HCT116 (cell line): ENCODE measurements around the gene TMEM179.

ENCODE experiments used
- CBX3 ChIP-seq: IDR thresholded peaks from 2 replicates; pipeline ENCODE4 v1.6.1; 2012; ENCODE audit warnings: low read depth
- EGR1 ChIP-seq: IDR thresholded peaks from 2 replicates; pipeline ENCODE4 v1.6.1; 2012; ENCODE audit warnings: low read depth
- EZH2 ChIP-seq: fragments of 200-600 bp; sonication (generic); IDR thresholded peaks from 2 replicates; pipeline ENCODE4 v1.6.1; 2017; ENCODE audit warnings: antibody characterized with exemption, mixed run types
- EZH2phosphoT487 ChIP-seq: fragments of 200-600 bp; IDR thresholded peaks from 2 replicates; pipeline ENCODE4 v1.6.1; 2018; ENCODE audit warnings: antibody characterized with exemption, borderline replicate concordance
- JUND ChIP-seq: IDR thresholded peaks from 2 replicates; pipeline ENCODE4 v1.6.1; 2012
- POLR2A ChIP-seq: IDR thresholded peaks from 2 replicates; pipeline ENCODE4 v1.7.0; 2011; ENCODE audit warnings: borderline replicate concordance; ENCODE audit not compliant: insufficient read depth, insufficient read length; ENCODE audit errors: extremely low read depth
- POLR2AphosphoS5 ChIP-seq: IDR thresholded peaks from 2 replicates; pipeline ENCODE4 v1.6.1; 2011; ENCODE audit warnings: mild to moderate bottlenecking, low read depth, low read length, moderate library complexity
- RAD21 ChIP-seq: IDR thresholded peaks from 2 replicates; pipeline ENCODE4 v1.6.1; 2012; ENCODE audit warnings: low read depth, mild to moderate bottlenecking
- SIN3A ChIP-seq: IDR thresholded peaks from 2 replicates; pipeline ENCODE4 v1.6.1; 2012; ENCODE audit warnings: low read depth
- TCF7L2 ChIP-seq: IDR thresholded peaks from 2 replicates; pipeline ENCODE4 v1.7.0; 2011; ENCODE audit warnings: borderline replicate concordance, inconsistent platforms; ENCODE audit not compliant: insufficient read depth, insufficient read length; ENCODE audit errors: extremely low read depth
- YY1 ChIP-seq: IDR thresholded peaks from 2 replicates; pipeline ENCODE4 v1.6.1; 2011; ENCODE audit warnings: low read length, low read depth, moderate library complexity, mild to moderate bottlenecking; ENCODE audit not compliant: insufficient replicate concordance; ENCODE audit errors: extremely low read depth
- TF ChIP-seq, protein P1 (sequence below), 3 experiments: fragments of 200-600 bp in 1 of 3; sonication (generic) in 1 of 3; IDR thresholded peaks in 2 of 3; conservative IDR thresholded peaks in 1 of 3; 2 replicates each; pipeline ENCODE4 v1.5.1; 2012 to 2017; ENCODE audit warnings: low read depth in 2 of 3, low read length in 2 of 3, antibody characterized with exemption in 1 of 3, borderline replicate concordance in 1 of 3, control low read depth in 1 of 3, mild to moderate bottlenecking in 1 of 3, mixed read lengths in 1 of 3, mixed run types in 1 of 3, moderate library complexity in 1 of 3; ENCODE audit not compliant: insufficient read depth in 1 of 3
- TF ChIP-seq, protein P2 (sequence below): IDR thresholded peaks from 2 replicates; pipeline ENCODE4 v1.6.1; 2012
- TF ChIP-seq, protein P3 (sequence below): IDR thresholded peaks from 2 replicates; pipeline ENCODE4 v1.6.1; 2012

DNA sequence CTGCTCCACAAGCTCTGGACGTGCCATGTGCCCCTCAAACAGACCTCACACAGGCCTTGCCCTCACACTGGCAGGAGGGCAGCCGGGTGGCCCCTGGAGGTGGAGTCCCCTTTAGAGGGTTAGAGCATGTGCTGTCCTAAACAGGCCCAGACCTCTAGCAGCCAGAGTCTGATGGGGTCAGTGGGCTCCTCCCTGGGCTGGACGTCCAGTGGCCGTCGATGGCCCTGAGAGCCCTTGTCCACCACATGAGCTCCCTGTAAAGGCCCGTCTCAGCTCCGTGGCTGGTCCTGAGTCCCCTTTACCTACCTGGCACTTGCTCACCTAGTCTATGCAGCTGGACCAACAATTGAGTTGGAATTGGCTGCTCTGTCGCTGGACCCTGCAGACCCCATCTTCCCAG, 3.8 kb downstream of the TMEM179 start:
- TF ChIP-seq EZH2: no peak
- no peak for TF ChIP-seq EZH2phosphoT487
- no peak for TF ChIP-seq POLR2A
- TF ChIP-seq, protein P1, sequence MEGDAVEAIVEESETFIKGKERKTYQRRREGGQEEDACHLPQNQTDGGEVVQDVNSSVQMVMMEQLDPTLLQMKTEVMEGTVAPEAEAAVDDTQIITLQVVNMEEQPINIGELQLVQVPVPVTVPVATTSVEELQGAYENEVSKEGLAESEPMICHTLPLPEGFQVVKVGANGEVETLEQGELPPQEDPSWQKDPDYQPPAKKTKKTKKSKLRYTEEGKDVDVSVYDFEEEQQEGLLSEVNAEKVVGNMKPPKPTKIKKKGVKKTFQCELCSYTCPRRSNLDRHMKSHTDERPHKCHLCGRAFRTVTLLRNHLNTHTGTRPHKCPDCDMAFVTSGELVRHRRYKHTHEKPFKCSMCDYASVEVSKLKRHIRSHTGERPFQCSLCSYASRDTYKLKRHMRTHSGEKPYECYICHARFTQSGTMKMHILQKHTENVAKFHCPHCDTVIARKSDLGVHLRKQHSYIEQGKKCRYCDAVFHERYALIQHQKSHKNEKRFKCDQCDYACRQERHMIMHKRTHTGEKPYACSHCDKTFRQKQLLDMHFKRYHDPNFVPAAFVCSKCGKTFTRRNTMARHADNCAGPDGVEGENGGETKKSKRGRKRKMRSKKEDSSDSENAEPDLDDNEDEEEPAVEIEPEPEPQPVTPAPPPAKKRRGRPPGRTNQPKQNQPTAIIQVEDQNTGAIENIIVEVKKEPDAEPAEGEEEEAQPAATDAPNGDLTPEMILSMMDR (IDR thresholded peaks at IDR 0.05 in 2 of 3, conservative IDR thresholded peaks at IDR 0.05 in 1 of 3; ENCODE audit: borderline replicate concordance in 1 of 3, insufficient read depth in 1 of 3, low read depth in 2 of 3, low read length in 2 of 3): no peak
- no peak for TF ChIP-seq CBX3
- TF ChIP-seq RAD21: no peak
- TF ChIP-seq TCF7L2: no peak
- no peak for TF ChIP-seq POLR2AphosphoS5
- TF ChIP-seq, protein P2, sequence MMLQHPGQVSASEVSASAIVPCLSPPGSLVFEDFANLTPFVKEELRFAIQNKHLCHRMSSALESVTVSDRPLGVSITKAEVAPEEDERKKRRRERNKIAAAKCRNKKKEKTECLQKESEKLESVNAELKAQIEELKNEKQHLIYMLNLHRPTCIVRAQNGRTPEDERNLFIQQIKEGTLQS: no peak
- TF ChIP-seq SIN3A: no peak
- TF ChIP-seq JUND: no peak
- TF ChIP-seq, protein P3, sequence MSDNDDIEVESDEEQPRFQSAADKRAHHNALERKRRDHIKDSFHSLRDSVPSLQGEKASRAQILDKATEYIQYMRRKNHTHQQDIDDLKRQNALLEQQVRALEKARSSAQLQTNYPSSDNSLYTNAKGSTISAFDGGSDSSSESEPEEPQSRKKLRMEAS: no peak
- TF ChIP-seq EGR1: no peak
- no peak for TF ChIP-seq YY1
